ENCODE results near the gene ATAT1. TPM values are rescaled to one million over a fixed set of nuclear protein-coding genes. Genes with fewer than 3 reads are reported as not detected.

The ATAT1 gene
- total RNA-seq, 2 experiments from 2014 or later = 7.6 to 8.7 TPM

DNA sequence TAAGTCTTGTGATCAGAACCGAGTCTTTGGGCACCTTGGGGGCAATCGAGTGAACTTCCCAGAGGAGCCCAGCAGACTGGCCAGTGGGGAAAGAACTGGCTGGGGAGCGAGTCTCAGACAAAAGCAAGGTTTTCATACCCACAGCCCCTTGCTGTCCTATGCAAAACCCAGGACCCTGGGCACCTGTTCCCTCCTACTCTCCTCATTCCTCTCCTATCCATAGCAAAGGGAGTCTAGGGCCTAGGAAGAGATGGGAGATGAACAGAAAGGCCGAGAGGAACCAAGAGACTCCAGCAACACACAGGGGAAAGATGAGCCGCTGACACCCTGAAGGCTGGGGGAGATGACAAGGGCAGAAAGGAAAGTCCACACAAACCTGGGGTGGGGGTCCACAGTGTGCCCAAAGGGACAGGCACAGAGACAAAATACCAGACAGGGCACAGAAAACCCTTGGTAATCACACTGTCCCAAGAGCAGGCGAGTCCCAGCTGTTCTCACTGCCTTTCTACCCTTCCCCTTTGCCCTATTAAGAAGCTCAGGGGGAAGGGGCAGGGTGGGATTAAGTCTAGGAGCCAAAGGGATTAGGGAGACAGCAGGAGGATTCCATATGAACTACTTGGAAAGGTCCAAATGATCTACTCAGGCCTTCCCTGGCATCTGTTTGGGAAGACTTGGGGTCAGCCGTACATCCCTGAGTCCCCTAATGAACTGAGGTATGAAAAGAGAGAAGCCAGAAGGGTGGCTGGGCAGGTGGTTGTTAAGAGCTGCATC lies 53.3 kb downstream of the ATAT1 start:
- CTCF ChIA-PET = interaction anchor here (0.6 to 19.8 kb wide), 14 partner anchors 10 to 407 kb away, joined by 3 to 628 read pairs (median 4); partner anchors contain the start of genes MDC1, MRPS18B, NRM and PPP1R10

DNA sequence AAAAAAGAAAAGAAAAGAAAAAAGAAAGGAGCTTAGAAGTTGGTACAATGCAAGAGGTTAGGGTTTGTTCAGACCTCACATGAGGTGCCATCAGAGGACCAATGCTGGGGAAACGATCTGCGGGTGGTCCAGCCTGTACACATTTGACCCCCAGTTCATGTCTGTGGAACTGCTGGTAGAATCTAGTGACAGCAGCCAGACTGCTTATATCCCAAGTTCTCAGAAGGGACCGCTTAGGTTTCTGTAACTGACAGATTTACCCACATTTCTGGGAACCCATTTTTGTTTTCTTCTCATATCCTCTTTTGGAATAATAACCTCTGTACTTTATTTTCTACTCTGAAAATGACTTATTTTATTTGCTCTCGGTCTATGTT lies 55.1 kb downstream of the ATAT1 start:
- no peaks in the 10 kb centered on the region for H3K27me3 Mint-ChIP-seq
- intact Hi-C loops (cut with micrococcal nuclease) = loop anchor here (1.0 to 5.0 kb wide), 8 partner anchors 8 to 193 kb away; partner anchors contain the start of genes ABCF1, DHX16, GNL1 and HLA-E
- ChIA-PET POLR2A (interaction anchor here (0.5 to 14.8 kb wide), 8 partner anchors 9 to 191 kb away, joined by 3 to 209 read pairs (median 6); partner anchors contain the start of genes ABCF1, IER3, MDC1 and NRM), CTCF (interaction anchor here (0.6 to 19.8 kb wide), 6 partner anchors 9 to 388 kb away, joined by 3 to 628 read pairs (median 3); partner anchors contain the start of genes MDC1, MRPS18B, NRM and TUBB)
- peak overlapping the region; percentile 99 for H3K27ac Mint-ChIP-seq
- peaks cover 85% of the 10 kb centered on the region for H3K36me3 Mint-ChIP-seq
- no peaks in the 10 kb centered on the region for H3K9me3 Mint-ChIP-seq
- peak overlapping the region; percentile 100 for H3K4me3 Mint-ChIP-seq
- peaks cover 11% of the 10 kb centered on the region for H3K4me1 Mint-ChIP-seq (ENCODE audit: low read depth)
- DNase-seq = no peak

More for the DNA sequence above, 53.3 kb downstream of the ATAT1 start:
- Mint-ChIP-seq H3K4me1 (ENCODE audit: low read depth) (peaks cover 16% of the 10 kb centered on the region), H3K9me3 (no peaks in the 10 kb centered on the region), H3K27me3 (no peaks in the 10 kb centered on the region), H3K4me3 (peak overlapping the region; percentile 100), H3K36me3 (peaks cover 78% of the 10 kb centered on the region), H3K27ac (peak overlapping the region; percentile 99)
- peak; percentile 18 for DNase-seq
- POLR2A ChIA-PET = interaction anchor here (1.1 to 14.8 kb wide), 8 partner anchors 11 to 65 kb away, joined by 4 to 209 read pairs (median 10); partner anchors contain the start of genes IER3, MDC1, MRPS18B and NRM
- intact Hi-C loops (cut with micrococcal nuclease) = loop anchor here (1.0 to 5.0 kb wide), 5 partner anchors 10 to 197 kb away; partner anchors contain the start of genes ABCF1, GNL1, NRM and PRR3

DNA sequence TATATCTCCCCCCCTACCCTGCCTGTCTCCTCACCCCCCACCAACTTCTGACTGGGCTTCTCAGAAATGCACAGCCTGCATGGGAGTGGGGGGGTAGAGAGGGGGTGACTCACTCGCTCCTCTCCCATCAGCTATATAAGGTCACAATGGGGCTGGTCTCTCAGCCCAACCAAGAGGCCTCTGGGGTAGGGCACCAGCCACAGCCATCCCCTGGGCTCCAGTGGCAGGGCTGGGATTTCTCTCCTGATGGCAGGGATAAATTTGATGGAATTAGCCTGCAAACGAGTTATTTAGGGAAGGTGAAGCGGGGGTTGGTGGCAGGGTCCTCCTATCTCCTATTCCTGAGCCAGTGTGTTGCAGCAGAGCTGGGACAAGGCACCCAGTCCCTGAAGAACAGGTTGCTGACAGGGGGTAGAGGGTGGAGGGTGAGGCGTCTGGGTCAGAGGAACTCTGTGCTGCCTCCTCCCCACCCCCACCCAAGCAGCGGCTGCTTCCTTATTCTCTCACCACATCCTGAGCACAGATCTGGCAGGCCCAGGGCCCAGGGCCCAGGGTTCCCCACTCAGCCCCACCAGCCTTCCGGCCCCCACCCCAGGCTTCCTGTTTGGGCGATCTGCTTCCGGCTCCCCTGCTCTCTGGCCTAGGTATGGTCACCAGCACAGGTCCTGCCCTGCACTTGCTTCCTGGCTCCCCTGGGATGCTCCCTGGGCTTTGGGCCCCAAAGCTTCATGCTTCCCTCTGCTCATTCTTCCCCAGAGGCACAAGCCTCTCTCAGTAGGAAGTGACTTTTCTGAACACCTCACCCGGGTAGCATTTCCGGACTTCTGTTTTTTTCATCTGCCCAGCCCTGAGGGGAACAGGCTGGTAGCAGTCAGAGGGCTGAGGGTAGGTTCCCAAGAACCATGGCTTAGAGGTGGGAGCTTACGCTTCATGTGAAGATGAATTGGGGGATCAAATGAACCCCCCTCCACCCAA lies 55.8 kb downstream of the ATAT1 start:
- ChIA-PET POLR2A (interaction anchor here (0.5 to 14.8 kb wide), 8 partner anchors 8 to 191 kb away, joined by 3 to 209 read pairs (median 4); partner anchors contain the start of genes ABCF1, DHX16, MDC1 and NRM), CTCF (interaction anchor here (0.6 to 19.8 kb wide), 5 partner anchors 9 to 387 kb away, joined by 3 to 628 read pairs (median 3); partner anchors contain the start of genes MDC1, MRPS18B, NRM and TUBB)
- Mint-ChIP-seq H3K36me3 (peaks cover 80% of the 10 kb centered on the region), H3K4me3 (peak overlapping the region; percentile 100), H3K27me3 (no peaks in the 10 kb centered on the region), H3K4me1 (ENCODE audit: low read depth) (peaks cover 11% of the 10 kb centered on the region), H3K9me3 (no peaks in the 10 kb centered on the region), H3K27ac (peak overlapping the region; percentile 99)
- DNase-seq = peak; percentile 95
- intact Hi-C loops (cut with micrococcal nuclease) = loop anchor here (1.0 to 5.0 kb wide), 8 partner anchors 9 to 194 kb away; partner anchors contain the start of genes ABCF1, DHX16, GNL1 and HLA-E

DNA sequence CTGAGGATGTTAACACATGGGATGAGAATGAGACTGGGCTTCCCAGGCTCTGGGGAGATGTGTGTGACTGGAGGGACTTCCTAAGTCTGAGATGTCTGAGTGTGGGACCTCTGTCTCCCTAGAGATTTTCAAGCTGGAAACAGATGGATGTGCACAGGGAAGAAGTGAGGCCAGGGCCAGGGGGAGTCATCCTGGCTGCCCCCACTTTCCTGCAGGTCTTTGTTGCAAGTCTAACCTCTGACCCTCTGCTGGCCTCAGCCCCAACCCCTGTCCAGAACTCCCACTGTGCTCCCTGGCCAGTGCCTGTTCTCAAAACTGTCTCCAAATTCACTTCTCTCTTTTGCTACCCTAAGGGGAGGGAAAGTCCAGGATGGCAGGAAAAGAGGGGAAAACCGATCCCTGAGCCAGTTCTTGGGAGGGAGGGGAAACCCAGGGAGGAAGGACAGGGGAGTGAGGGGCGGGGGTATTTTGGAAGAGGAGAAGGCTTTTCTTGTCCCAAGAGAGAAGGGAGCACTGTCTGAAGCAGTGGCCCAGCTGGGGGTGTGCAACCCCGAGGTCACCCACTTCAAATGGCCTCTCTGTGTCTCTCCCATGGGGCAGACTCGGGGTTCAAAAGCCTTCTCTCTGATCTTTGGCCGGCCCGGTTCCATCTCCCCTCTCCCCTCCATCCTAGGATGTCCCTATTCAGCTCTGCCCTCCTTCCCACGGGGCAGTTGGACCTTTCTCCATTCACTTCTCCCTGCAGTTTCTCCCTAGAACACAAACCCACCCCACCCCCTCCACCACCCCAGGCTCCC lies 56.7 kb downstream of the ATAT1 start:
- Mint-ChIP-seq H3K4me3 (peak overlapping the region; percentile 100), H3K27ac (peak overlapping the region; percentile 99), H3K36me3 (peaks cover 81% of the 10 kb centered on the region), H3K4me1 (ENCODE audit: low read depth) (peaks cover 19% of the 10 kb centered on the region), H3K27me3 (no peaks in the 10 kb centered on the region), H3K9me3 (no peaks in the 10 kb centered on the region)
- intact Hi-C loops (cut with micrococcal nuclease) = loop anchor here (2.0 to 5.0 kb wide), 3 partner anchors 111 to 195 kb away; partner anchors contain the start of genes ABCF1, GNL1, HLA-E and PRR3
- CTCF ChIA-PET = interaction anchor here (19.8 kb wide), 1 partner anchor 43 kb away, joined by 628 read pairs; the partner anchor contains the start of genes MDC1 and TUBB
- POLR2A ChIA-PET = interaction anchor here (0.8 to 14.8 kb wide), 6 partner anchors 7 to 86 kb away, joined by 4 to 209 read pairs (median 11); partner anchors contain the start of genes MDC1, NRM and TUBB
- peak; percentile 13 for DNase-seq

GRCh38 chr6:30683980-30684338 lies 57.3 kb downstream of the ATAT1 start:
- Mint-ChIP-seq H3K4me3 (peak overlapping the region; percentile 100), H3K9me3 (no peaks in the 10 kb centered on the region), H3K4me1 (ENCODE audit: low read depth) (peaks cover 22% of the 10 kb centered on the region), H3K27me3 (no peaks in the 10 kb centered on the region), H3K27ac (peak overlapping the region; percentile 99), H3K36me3 (peaks cover 76% of the 10 kb centered on the region)
- ChIA-PET CTCF (interaction anchor here (19.8 kb wide), 1 partner anchor 43 kb away, joined by 628 read pairs; the partner anchor contains the start of genes MDC1 and TUBB), POLR2A (interaction anchor here (0.8 to 14.8 kb wide), 3 partner anchors 38 to 69 kb away, joined by 4 to 209 read pairs (median 15); partner anchors contain the start of genes MDC1 and TUBB)
- DNase-seq = no peak
- intact Hi-C loops (cut with micrococcal nuclease) = loop anchor here (2.0 to 5.0 kb wide), 3 partner anchors 112 to 195 kb away; partner anchors contain the start of genes ABCF1, GNL1, HLA-E and PRR3

- POLR2A ChIA-PET = interaction anchor here (0.8 to 14.8 kb wide), 4 partner anchors 37 to 72 kb away, joined by 4 to 209 read pairs (median 11); partner anchors contain the start of genes MDC1 and TUBB
- CTCF ChIA-PET = interaction anchor here (19.8 kb wide), 1 partner anchor 42 kb away, joined by 628 read pairs; the partner anchor contains the start of genes MDC1 and TUBB
- intact Hi-C loops (cut with micrococcal nuclease) = loop anchor here (5.0 kb wide), 3 partner anchors 112 to 673 kb away; partner anchors contain the start of genes ABCF1, GNL1, HLA-B and PRR3
These were observed 57.9 kb downstream of the ATAT1 start for GRCh38 chr6:30684386-30685156.

DNA sequence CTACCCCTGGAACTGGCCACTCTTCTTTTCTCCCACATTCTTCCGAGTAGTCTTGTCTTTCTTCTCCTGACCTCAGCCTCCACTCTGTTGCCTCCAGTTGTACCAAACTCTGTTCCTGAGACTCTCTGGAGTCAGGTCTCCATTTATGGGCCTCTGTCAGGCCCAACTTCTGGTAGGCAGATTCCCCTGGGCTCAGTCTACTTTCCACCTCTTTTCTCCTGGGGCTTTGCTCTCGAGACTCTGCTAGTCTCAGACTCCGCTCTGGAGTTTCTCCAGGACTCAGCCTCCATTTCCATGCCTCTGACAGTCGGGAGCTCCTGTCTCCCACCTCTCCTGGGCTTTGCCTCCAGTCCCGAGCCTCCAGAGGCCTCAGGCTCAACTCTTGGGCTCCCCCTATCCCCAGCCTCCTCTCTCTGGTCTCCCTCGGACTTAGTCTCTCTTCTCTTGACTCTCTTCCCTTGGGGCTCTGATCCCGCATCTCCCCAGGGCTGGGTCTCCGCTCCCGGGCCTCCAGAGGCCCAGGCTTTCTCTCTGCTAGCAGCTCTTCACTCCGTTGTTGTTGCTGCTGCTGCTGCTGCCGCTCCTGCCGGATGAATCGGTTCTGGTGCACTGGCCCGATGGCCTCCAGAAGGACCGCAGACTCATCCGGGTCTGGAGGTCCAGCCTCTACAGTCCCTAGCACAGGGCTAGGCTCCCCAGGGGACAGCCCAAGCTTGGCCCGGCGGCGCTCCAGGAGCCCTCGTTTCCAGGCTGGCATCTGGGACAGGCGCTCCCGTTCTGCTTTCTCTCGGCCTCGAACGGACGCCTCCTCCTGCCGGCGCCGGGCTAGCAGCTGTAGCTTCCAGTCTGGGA lies 58.7 kb downstream of the ATAT1 start:
- Mint-ChIP-seq H3K27me3 (no peaks in the 10 kb centered on the region), H3K36me3 (peaks cover 64% of the 10 kb centered on the region)
- CTCF ChIA-PET = interaction anchor here (0.7 to 19.8 kb wide), 2 partner anchors 41 to 68 kb away, joined by 3 to 628 read pairs; partner anchors contain the start of genes MDC1, MRPS18B and TUBB

More at GRCh38 chr6:30684386-30685156, 57.9 kb downstream of the ATAT1 start:
- Mint-ChIP-seq H3K27me3 (no peaks in the 10 kb centered on the region), H3K9me3 (no peaks in the 10 kb centered on the region), H3K27ac (peak overlapping the region; percentile 99), H3K4me1 (ENCODE audit: low read depth) (peaks cover 26% of the 10 kb centered on the region), H3K36me3 (peaks cover 71% of the 10 kb centered on the region), H3K4me3 (peak overlapping the region; percentile 100)
- peak; percentile 78 for DNase-seq

DNA sequence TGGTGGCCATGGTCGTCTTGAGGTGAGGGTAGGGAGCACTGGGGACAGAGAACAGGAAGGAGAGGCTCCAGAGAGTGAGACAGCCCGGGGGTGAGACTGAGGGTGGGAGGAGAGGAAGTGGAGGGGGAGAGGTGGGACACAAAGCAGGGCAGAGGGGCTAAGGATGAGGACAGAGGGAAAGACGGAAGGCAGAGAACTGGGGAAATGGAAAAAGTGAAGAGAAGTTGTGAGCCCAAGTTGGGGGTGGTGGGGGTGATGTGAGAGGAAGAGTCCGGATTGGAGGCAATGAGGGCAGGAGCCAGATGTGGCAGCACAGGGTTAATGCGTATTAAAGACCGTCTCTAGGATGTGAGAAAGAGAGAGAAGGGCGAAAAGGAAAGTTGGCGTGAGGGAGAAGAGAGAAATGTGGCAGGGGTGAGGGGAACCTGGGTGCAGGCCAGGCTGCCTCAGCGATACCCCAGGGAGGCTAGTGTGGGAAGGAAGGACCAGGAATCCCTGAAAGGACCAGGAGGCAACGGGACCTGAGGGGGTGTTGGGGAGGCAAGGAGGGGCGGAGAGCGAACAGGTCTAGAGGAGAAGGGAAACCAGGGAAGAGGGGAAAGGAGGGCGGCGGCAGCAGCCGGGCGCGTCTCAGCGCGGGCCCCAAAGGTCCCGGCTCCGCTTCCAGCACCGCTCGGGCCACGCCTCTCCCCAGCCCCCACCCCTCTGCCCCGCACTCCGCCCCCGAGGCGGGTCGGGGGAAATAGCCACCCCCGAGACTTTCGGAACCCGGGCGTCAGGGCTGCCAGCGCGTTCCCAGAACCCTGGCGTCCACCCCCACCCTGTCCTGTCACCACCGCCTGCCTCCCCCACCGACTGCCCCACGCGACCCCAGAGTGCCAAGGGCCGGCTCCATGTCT lies 59.6 kb downstream of the ATAT1 start, which contains the start of gene PPP1R18:
TSS of gene PPP1R18 (minus strand) at position 637 of the 899 bp plus-strand sequence. CDS start at position 10, 627 bp downstream.
- peak within 1 kb of the TSS; percentile 100 for H3K4me3 Mint-ChIP-seq
- POLR2A ChIA-PET = interaction anchor here (1.1 to 14.8 kb wide), 4 partner anchors 35 to 73 kb away, joined by 7 to 209 read pairs (median 12); partner anchors contain the start of genes MDC1, MRPS18B, PPP1R10 and TUBB
- CTCF ChIA-PET = interaction anchor here (19.8 kb wide), 1 partner anchor 41 kb away, joined by 628 read pairs; the partner anchor contains the start of genes MDC1 and TUBB
- H3K36me3 Mint-ChIP-seq = peaks cover 57% of the 10 kb centered on the region
- H3K27ac Mint-ChIP-seq = peak within 1 kb of the TSS; percentile 99
- H3K27me3 Mint-ChIP-seq = no peaks in the 10 kb centered on the region
- intact Hi-C loops (cut with micrococcal nuclease) = loop anchor here (1.0 to 5.0 kb wide), 2 partner anchors 69 to 671 kb away; partner anchors contain the start of genes HLA-B, MRPS18B and PPP1R10
- H3K9me3 Mint-ChIP-seq = no peaks in the 10 kb centered on the region
- peak; percentile 91 for DNase-seq
- H3K4me1 Mint-ChIP-seq (ENCODE audit: low read depth) = peaks cover 34% of the 10 kb centered on the region

More for the DNA sequence above, 58.7 kb downstream of the ATAT1 start:
- POLR2A ChIA-PET = interaction anchor here (1.1 to 14.8 kb wide), 4 partner anchors 36 to 72 kb away, joined by 7 to 209 read pairs (median 12); partner anchors contain the start of genes MDC1, MRPS18B, PPP1R10 and TUBB
- H3K4me3 Mint-ChIP-seq = peak overlapping the region; percentile 100
- DNase-seq = peak; percentile 48
- intact Hi-C loops (cut with micrococcal nuclease) = loop anchor here (1.0 to 5.0 kb wide), 2 partner anchors 68 to 672 kb away; partner anchors contain the start of genes HLA-B, MRPS18B and PPP1R10
- H3K9me3 Mint-ChIP-seq = no peaks in the 10 kb centered on the region
- peaks cover 34% of the 10 kb centered on the region for H3K4me1 Mint-ChIP-seq (ENCODE audit: low read depth)
- peak overlapping the region; percentile 99 for H3K27ac Mint-ChIP-seq

Data from activated CD4-positive, alpha-beta memory T cell treated with anti-CD3 and anti-CD28 coated beads for 36 hours (primary cell).